HEK293 (cell line): Measurements from ENCODE around the gene CNN1.

Source experiments
- GFI1B ChIP-seq: fragments of 450-650 bp; formaldehyde crosslinking; IDR thresholded peaks from 2 replicates; pipeline ENCODE4 v1.5.1; 2016; ENCODE audit warnings: missing biosample characterization, missing genetic modification characterization
- HOXC10 ChIP-seq: sonication (generic); formaldehyde crosslinking; IDR thresholded peaks from 2 replicates; pipeline ENCODE4 v1.8.1; 2023; ENCODE audit warnings: mild to moderate bottlenecking, missing genetic modification reagents
- KLF7 ChIP-seq: fragments of 450-650 bp; formaldehyde crosslinking; IDR thresholded peaks from 2 replicates; pipeline ENCODE4 v1.5.1; 2016; ENCODE audit warnings: missing biosample characterization, missing genetic modification characterization, borderline replicate concordance
- MZF1 ChIP-seq: fragments of 450-650 bp; formaldehyde crosslinking; IDR thresholded peaks from 2 replicates; pipeline ENCODE4 v1.5.1; 2017; ENCODE audit warnings: missing biosample characterization, missing genetic modification characterization, borderline replicate concordance
- PRDM4 ChIP-seq: fragments of 450-650 bp; formaldehyde crosslinking; IDR thresholded peaks from 2 replicates; pipeline ENCODE4 v1.5.1; 2017; ENCODE audit warnings: missing biosample characterization, missing genetic modification characterization
- SCRT1 ChIP-seq: fragments of 450-650 bp; formaldehyde crosslinking; IDR thresholded peaks from 2 replicates; pipeline ENCODE4 v1.5.1; 2016; ENCODE audit warnings: missing biosample characterization, missing genetic modification characterization, borderline replicate concordance
- TRIM28 ChIP-seq: IDR thresholded peaks from 2 replicates; pipeline ENCODE4 v1.6.1; 2011; ENCODE audit warnings: low read length, control low read depth, borderline replicate concordance
- WT1 ChIP-seq: fragments of 450-650 bp; formaldehyde crosslinking; IDR thresholded peaks from 2 replicates; pipeline ENCODE4 v1.5.1; 2016; ENCODE audit warnings: missing biosample characterization, missing genetic modification characterization
- ZEB2 ChIP-seq: fragments of 450-650 bp; formaldehyde crosslinking; IDR thresholded peaks from 2 replicates; pipeline ENCODE4 v1.5.1; 2016; ENCODE audit warnings: missing biosample characterization, missing genetic modification characterization
- ZNF10 ChIP-seq: fragments of 450-650 bp; formaldehyde crosslinking; IDR thresholded peaks from 2 replicates; pipeline ENCODE4 v1.5.1; 2017; ENCODE audit warnings: missing biosample characterization, missing genetic modification characterization
- ZNF112 ChIP-seq: fragments of 450-650 bp; formaldehyde crosslinking; IDR thresholded peaks from 2 replicates; pipeline ENCODE4 v1.5.0; 2017; ENCODE audit warnings: missing biosample characterization, missing genetic modification characterization
- ZNF132 ChIP-seq: fragments of 450-650 bp; formaldehyde crosslinking; IDR thresholded peaks from 2 replicates; pipeline ENCODE4 v1.5.1; 2017; ENCODE audit warnings: missing biosample characterization, missing genetic modification characterization, borderline replicate concordance
- ZNF169 ChIP-seq: fragments of 450-650 bp; formaldehyde crosslinking; IDR thresholded peaks from 2 replicates; pipeline ENCODE4 v1.5.1; 2016; ENCODE audit warnings: missing biosample characterization, missing genetic modification characterization
- ZNF23 ChIP-seq: fragments of 450-650 bp; formaldehyde crosslinking; IDR thresholded peaks from 2 replicates; pipeline ENCODE4 v1.5.1; 2016; ENCODE audit warnings: missing biosample characterization, missing genetic modification characterization, borderline replicate concordance
- ZNF248 ChIP-seq: fragments of 450-650 bp; formaldehyde crosslinking; IDR thresholded peaks from 2 replicates; pipeline ENCODE4 v1.5.1; 2017; ENCODE audit warnings: missing biosample characterization, missing genetic modification characterization
- ZNF362 ChIP-seq: fragments of 450-650 bp; formaldehyde crosslinking; IDR thresholded peaks from 2 replicates; pipeline ENCODE4 v1.5.1; 2016; ENCODE audit warnings: missing biosample characterization, missing genetic modification characterization
- ZNF423 ChIP-seq: fragments of 450-650 bp; formaldehyde crosslinking; IDR thresholded peaks from 2 replicates; pipeline ENCODE4 v1.5.1; 2016; ENCODE audit warnings: missing biosample characterization, missing genetic modification characterization
- ZNF529 ChIP-seq: fragments of 450-650 bp; formaldehyde crosslinking; IDR thresholded peaks from 2 replicates; pipeline ENCODE4 v1.5.1; 2017; ENCODE audit warnings: missing genetic modification characterization, missing biosample characterization; ENCODE audit not compliant: insufficient replicate concordance
- ZNF544 ChIP-seq: fragments of 450-650 bp; formaldehyde crosslinking; IDR thresholded peaks from 2 replicates; pipeline ENCODE4 v1.5.0; 2017; ENCODE audit warnings: missing biosample characterization, missing genetic modification characterization
- ZNF548 ChIP-seq: fragments of 450-650 bp; formaldehyde crosslinking; IDR thresholded peaks from 2 replicates; pipeline ENCODE4 v1.5.1; 2016; ENCODE audit warnings: missing biosample characterization, missing genetic modification characterization
- ZNF549 ChIP-seq: fragments of 450-650 bp; IDR thresholded peaks from 2 replicates; pipeline ENCODE4 v1.5.1; 2018; ENCODE audit warnings: missing biosample characterization, missing genetic modification characterization, mild to moderate bottlenecking, inconsistent platforms, moderate library complexity
- ZNF658 ChIP-seq: fragments of 450-650 bp; formaldehyde crosslinking; IDR thresholded peaks from 2 replicates; pipeline ENCODE4; 2016; ENCODE audit warnings: missing biosample characterization, missing genetic modification characterization
- ZNF692 ChIP-seq: fragments of 450-650 bp; formaldehyde crosslinking; IDR thresholded peaks from 2 replicates; pipeline ENCODE4 v1.5.1; 2016; ENCODE audit warnings: missing biosample characterization, missing genetic modification characterization
- ZNF776 ChIP-seq: fragments of 450-650 bp; formaldehyde crosslinking; IDR thresholded peaks from 2 replicates; pipeline ENCODE4 v1.5.0; 2017; ENCODE audit warnings: missing biosample characterization, missing genetic modification characterization, borderline replicate concordance
- ZNF785 ChIP-seq: fragments of 450-650 bp; formaldehyde crosslinking; IDR thresholded peaks from 2 replicates; pipeline ENCODE4 v1.5.1; 2016; ENCODE audit warnings: missing biosample characterization, missing genetic modification characterization
- ZNF791 ChIP-seq: fragments of 450-650 bp; formaldehyde crosslinking; IDR thresholded peaks from 2 replicates; pipeline ENCODE4 v1.5.1; 2016; ENCODE audit warnings: missing biosample characterization, missing genetic modification characterization
- ZNF843 ChIP-seq: fragments of 450-650 bp; formaldehyde crosslinking; IDR thresholded peaks from 2 replicates; pipeline ENCODE4 v1.5.1; 2016; ENCODE audit warnings: missing biosample characterization, missing genetic modification characterization
- TF ChIP-seq, protein P1 (sequence below): fragments of 450-650 bp; formaldehyde crosslinking; IDR thresholded peaks from 2 replicates; pipeline ENCODE4 v1.5.1; 2017; ENCODE audit warnings: missing biosample characterization, mild to moderate bottlenecking, missing genetic modification characterization, moderate library complexity
- TF ChIP-seq, protein P2 (sequence below): fragments of 450-650 bp; IDR thresholded peaks from 2 replicates; pipeline ENCODE4 v1.5.1; 2018; ENCODE audit warnings: missing biosample characterization, missing genetic modification characterization
- TF ChIP-seq, protein P3 (sequence below): fragments of 450-650 bp; formaldehyde crosslinking; IDR thresholded peaks from 2 replicates; pipeline ENCODE4 v1.5.1; 2017; ENCODE audit warnings: missing biosample characterization, missing genetic modification characterization

CNN1 gene

GRCh38 chr19:11535792-11536595 lies 2.7 kb upstream of the CNN1 start (continued):
- no peak for TF ChIP-seq ZNF169 (tag by site-specific recombination)
- TF ChIP-seq ZNF548 (tag by site-specific recombination): no peak
- TF ChIP-seq ZNF112: no peak
- no peak for TF ChIP-seq ZNF362 (tag by site-specific recombination)
- TF ChIP-seq ZNF776 (tag by site-specific recombination): no peak
- TF ChIP-seq ZNF791 (tag by site-specific recombination): no peak
- TF ChIP-seq, protein P1, sequence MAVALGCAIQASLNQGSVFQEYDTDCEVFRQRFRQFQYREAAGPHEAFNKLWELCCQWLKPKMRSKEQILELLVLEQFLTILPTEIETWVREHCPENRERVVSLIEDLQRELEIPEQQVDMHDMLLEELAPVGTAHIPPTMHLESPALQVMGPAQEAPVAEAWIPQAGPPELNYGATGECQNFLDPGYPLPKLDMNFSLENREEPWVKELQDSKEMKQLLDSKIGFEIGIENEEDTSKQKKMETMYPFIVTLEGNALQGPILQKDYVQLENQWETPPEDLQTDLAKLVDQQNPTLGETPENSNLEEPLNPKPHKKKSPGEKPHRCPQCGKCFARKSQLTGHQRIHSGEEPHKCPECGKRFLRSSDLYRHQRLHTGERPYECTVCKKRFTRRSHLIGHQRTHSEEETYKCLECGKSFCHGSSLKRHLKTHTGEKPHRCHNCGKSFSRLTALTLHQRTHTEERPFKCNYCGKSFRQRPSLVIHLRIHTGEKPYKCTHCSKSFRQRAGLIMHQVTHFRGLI (tag by site-specific recombination): peak; percentile 59; the same call in 1 of the 2 replicates
- TF ChIP-seq ZNF785 (tag by site-specific recombination): peak; percentile 55; the same call in 1 of the 2 replicates
- 0 out of 2 replicates have a peak, but pooled peaks have one; percentile 23 for TF ChIP-seq WT1
- no peak for TF ChIP-seq SCRT1 (tag by site-specific recombination)
- TF ChIP-seq, protein P2, sequence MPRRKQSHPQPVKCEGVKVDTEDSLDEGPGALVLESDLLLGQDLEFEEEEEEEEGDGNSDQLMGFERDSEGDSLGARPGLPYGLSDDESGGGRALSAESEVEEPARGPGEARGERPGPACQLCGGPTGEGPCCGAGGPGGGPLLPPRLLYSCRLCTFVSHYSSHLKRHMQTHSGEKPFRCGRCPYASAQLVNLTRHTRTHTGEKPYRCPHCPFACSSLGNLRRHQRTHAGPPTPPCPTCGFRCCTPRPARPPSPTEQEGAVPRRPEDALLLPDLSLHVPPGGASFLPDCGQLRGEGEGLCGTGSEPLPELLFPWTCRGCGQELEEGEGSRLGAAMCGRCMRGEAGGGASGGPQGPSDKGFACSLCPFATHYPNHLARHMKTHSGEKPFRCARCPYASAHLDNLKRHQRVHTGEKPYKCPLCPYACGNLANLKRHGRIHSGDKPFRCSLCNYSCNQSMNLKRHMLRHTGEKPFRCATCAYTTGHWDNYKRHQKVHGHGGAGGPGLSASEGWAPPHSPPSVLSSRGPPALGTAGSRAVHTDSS (tag by site-specific recombination): no peak
- TF ChIP-seq ZNF423: no peak
- TF ChIP-seq MZF1: no peak; the same call in 1 of the 2 replicates
- no peak for TF ChIP-seq GFI1B (tag by site-specific recombination)
- no peak for TF ChIP-seq ZNF658 (tag by site-specific recombination)
- TF ChIP-seq ZNF23 (tag by site-specific recombination): no peak
- TF ChIP-seq ZNF549 (tag by site-specific recombination): no peak
- TF ChIP-seq ZNF544 (tag by site-specific recombination): no peak
- TF ChIP-seq ZNF529 (tag by site-specific recombination): no peak
- TF ChIP-seq, protein P3, sequence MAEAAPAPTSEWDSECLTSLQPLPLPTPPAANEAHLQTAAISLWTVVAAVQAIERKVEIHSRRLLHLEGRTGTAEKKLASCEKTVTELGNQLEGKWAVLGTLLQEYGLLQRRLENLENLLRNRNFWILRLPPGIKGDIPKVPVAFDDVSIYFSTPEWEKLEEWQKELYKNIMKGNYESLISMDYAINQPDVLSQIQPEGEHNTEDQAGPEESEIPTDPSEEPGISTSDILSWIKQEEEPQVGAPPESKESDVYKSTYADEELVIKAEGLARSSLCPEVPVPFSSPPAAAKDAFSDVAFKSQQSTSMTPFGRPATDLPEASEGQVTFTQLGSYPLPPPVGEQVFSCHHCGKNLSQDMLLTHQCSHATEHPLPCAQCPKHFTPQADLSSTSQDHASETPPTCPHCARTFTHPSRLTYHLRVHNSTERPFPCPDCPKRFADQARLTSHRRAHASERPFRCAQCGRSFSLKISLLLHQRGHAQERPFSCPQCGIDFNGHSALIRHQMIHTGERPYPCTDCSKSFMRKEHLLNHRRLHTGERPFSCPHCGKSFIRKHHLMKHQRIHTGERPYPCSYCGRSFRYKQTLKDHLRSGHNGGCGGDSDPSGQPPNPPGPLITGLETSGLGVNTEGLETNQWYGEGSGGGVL (tag by site-specific recombination): no peak; the same call in 1 of the 2 replicates
- no peak for TF ChIP-seq ZNF132
- TF ChIP-seq ZNF692 (tag by site-specific recombination): peak; percentile 48
- peak; percentile 41; the same call in 1 of the 2 replicates for TF ChIP-seq ZEB2 (tag by site-specific recombination)
- TF ChIP-seq ZNF843 (tag by site-specific recombination): no peak
- no peak; the same call in 1 of the 2 replicates for TF ChIP-seq PRDM4 (tag by site-specific recombination)
- TF ChIP-seq ZNF10 (tag by site-specific recombination): no peak
- no peak for TF ChIP-seq TRIM28
- TF ChIP-seq ZNF248 (tag by site-specific recombination): no peak
- TF ChIP-seq HOXC10: no peak
- peak; percentile 13; the same call in 1 of the 2 replicates for TF ChIP-seq KLF7 (tag by site-specific recombination)
